Measurements from ENCODE around the gene MMP15.

DNA sequence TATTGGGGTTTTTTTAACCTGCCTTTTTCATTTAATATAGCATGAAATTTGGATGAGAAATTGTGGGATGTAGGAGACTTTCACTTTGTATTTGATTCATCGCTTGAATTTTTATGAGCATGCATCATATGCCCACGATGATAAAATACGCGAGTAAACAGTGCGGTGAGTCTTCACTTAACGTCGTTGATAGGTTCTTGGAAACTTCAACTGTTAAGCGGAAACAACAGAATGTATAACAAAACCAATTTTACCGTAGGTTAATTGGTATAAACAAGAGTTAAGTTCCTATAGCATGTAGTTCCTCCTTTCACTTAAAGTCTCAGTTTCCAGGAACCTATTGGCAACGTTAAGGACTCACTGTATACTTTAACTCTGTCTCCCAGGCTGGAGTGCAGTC, 28.7 kb downstream of the MMP15 start:
- no peak for TF ChIP-seq POLR2A (IDR thresholded peaks at IDR 0.05)
- TF ChIP-seq, protein P1, sequence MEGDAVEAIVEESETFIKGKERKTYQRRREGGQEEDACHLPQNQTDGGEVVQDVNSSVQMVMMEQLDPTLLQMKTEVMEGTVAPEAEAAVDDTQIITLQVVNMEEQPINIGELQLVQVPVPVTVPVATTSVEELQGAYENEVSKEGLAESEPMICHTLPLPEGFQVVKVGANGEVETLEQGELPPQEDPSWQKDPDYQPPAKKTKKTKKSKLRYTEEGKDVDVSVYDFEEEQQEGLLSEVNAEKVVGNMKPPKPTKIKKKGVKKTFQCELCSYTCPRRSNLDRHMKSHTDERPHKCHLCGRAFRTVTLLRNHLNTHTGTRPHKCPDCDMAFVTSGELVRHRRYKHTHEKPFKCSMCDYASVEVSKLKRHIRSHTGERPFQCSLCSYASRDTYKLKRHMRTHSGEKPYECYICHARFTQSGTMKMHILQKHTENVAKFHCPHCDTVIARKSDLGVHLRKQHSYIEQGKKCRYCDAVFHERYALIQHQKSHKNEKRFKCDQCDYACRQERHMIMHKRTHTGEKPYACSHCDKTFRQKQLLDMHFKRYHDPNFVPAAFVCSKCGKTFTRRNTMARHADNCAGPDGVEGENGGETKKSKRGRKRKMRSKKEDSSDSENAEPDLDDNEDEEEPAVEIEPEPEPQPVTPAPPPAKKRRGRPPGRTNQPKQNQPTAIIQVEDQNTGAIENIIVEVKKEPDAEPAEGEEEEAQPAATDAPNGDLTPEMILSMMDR (IDR thresholded peaks at IDR 0.05), result no peak

All from uterus (tissue), 2 donors.